HEK293T (cell line): Measurements from ENCODE around the gene CRNKL1.

Experiments used
- ARNT ChIP-seq: fragments of 450-650 bp; IDR thresholded peaks from 2 replicates; pipeline ENCODE4 v1.6.1; 2017; ENCODE audit warnings: mild to moderate bottlenecking
- ELF4 ChIP-seq: fragments of 450-650 bp; IDR thresholded peaks from 2 replicates; pipeline ENCODE4 v1.6.1; 2017; ENCODE audit warnings: antibody characterized with exemption
- FOXA1 ChIP-seq: fragments of 450-650 bp; IDR thresholded peaks from 2 replicates; pipeline ENCODE4 v1.6.1; 2016; ENCODE audit warnings: mild to moderate bottlenecking
- FOXM1 ChIP-seq: fragments of 450-650 bp; IDR thresholded peaks from 2 replicates; pipeline ENCODE4 v1.6.1; 2017; ENCODE audit warnings: mild to moderate bottlenecking, borderline replicate concordance
- HDGF ChIP-seq: fragments of 450-650 bp; IDR thresholded peaks from 2 replicates; pipeline ENCODE4 v1.6.1; 2017; ENCODE audit warnings: antibody characterized with exemption, borderline replicate concordance
- NFRKB ChIP-seq: fragments of 450-650 bp; IDR thresholded peaks from 2 replicates; pipeline ENCODE4 v1.6.1; 2016; ENCODE audit warnings: mild to moderate bottlenecking, moderate library complexity
- SP1 ChIP-seq: fragments of 450-650 bp; IDR thresholded peaks from 2 replicates; pipeline ENCODE4 v1.6.1; 2017
- SUZ12 ChIP-seq: fragments of 450-650 bp; IDR thresholded peaks from 2 replicates; pipeline ENCODE4 v1.6.1; 2016; ENCODE audit warnings: mild to moderate bottlenecking
- ZNF384 ChIP-seq: fragments of 450-650 bp; IDR thresholded peaks from 2 replicates; pipeline ENCODE4 v1.6.1; 2016

DNA sequence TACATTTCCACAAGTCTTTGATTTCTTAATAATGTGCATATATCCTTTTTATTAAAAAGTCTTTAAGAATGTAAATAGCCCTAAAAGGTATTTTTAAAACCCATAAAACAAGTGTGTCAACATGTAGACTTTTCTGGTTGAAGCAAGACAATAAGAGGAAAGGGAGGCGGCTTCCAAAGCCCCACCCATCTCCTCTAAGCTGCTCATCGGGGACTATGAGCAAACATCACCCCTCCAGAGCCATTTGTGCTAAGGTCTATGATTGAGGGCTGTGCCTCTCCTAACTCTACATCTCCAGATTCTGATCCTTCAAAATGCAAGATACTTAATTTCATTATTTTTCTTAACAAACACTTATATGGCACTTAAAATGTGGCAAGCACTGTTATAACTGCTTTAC lies 37.6 kb downstream of the CRNKL1 start:
- TF ChIP-seq HDGF (no peak), ELF4 (no peak), FOXM1 (no peak), ARNT (no peak), NFRKB (no peak), ZNF384 (no peak), SP1 (no peak), FOXA1 (no peak), SUZ12 (no peak)
